ENCODE data around the gene DCXR. TPM values are rescaled to one million over a fixed set of nuclear protein-coding genes. Genes with fewer than 3 reads are reported as not detected.

Gene DCXR
- total and polyA plus RNA-seq, 10 of the 15 experiments (the other 5 are each of a cell fraction or from before 2014, with no cell fraction given), result 12.3 to 139 (median 88.9) TPM

GRCh38 chr17:82053556-82054263 lies 16.2 kb upstream of the DCXR start:
- intact Hi-C loops (cut with micrococcal nuclease; ENCODE audit: unreplicated experiment) (loop anchor here (5.0 kb wide), 1 partner anchor 44 kb away; the partner anchor contains the start of gene FASN), in situ Hi-C loops (cut with MboI) (no loop called here)
- no peak for DNase-seq (ENCODE audit: low read depth, low spot score)
- 90% methylated on average over 28 of the region's 28 CpGs for WGBS (ENCODE audit: insufficient coverage, insufficient replicate concordance, low lambda C conversion rate, missing lambda C conversion rate)
- Histone ChIP-seq H3K4me2 (ENCODE audit: control insufficient read depth, insufficient read depth) (peak overlapping the region; percentile 64; the same call in 1 of the 2 replicates), H2AFZ (ENCODE audit: control insufficient read depth, low read depth, low read length) (no peak overlapping the region), H3K79me2 (ENCODE audit: control insufficient read depth, insufficient read depth, low read length) (peaks cover 14% of the 10 kb centered on the region), H3K9ac (ENCODE audit: control insufficient read depth, insufficient read depth, low read length) (no peak overlapping the region), H3K27me3 (replicated peaks in 1 of 2; ENCODE audit: control insufficient read depth in 2 of 2, insufficient read depth in 2 of 2, low read length in 1 of 2) (no peaks in the 10 kb centered on the region), H3K4me1 (ENCODE audit: control insufficient read depth, insufficient read depth, low read length) (peaks cover 4% of the 10 kb centered on the region), H3K27ac (ENCODE audit: control insufficient read depth, insufficient read depth) (no peak overlapping the region), H3K4me3 (no peak overlapping the region), H3K9me3 (replicated peaks; ENCODE audit: control insufficient read depth, insufficient read depth, low read length) (no peaks in the 10 kb centered on the region), H3K36me3 (ENCODE audit: control insufficient read depth in 2 of 2, insufficient read depth in 2 of 2, low read length in 1 of 2) (peaks cover 0 to 17% of the 10 kb centered on the region in 2 experiments), H4K20me1 (ENCODE audit: control insufficient read depth, insufficient read depth) (no peaks in the 10 kb centered on the region)
- no peak for TF ChIP-seq MEF2A (IDR thresholded peaks at IDR 0.05; ENCODE audit: insufficient read depth, low read depth, low read length)
- TF ChIP-seq MYB (IDR thresholded peaks at IDR 0.05; ENCODE audit: borderline replicate concordance, low read depth, low read length), result no peak
- no peak for TF ChIP-seq CBFB (IDR thresholded peaks at IDR 0.05; ENCODE audit: low read depth)
- no peak for TF ChIP-seq CREB1 (IDR thresholded peaks at IDR 0.05; ENCODE audit: low read depth)
- TF ChIP-seq POLR2A (IDR thresholded peaks at IDR 0.05; ENCODE audit: low read depth, low read length), result peak; percentile 11; the same call in 1 of the 2 replicates
- ATAC-seq, result no peak
- ChIA-PET SMC1A (ENCODE audit: uncharacterized antibody, unreplicated experiment) (no interaction called here), RAD21 (ENCODE audit: unreplicated experiment) (no interaction called here), CTCF (no interaction called here), POLR2A (interaction anchor here (0.5 to 2.4 kb wide), 3 partner anchors 11 to 17 kb away, joined by 3 to 6 read pairs (median 3); partner anchors contain the start of gene DCXR)
- FAIRE-seq, result no peak
- no TSS peak for BruUV-seq (replicated peaks)

DNA sequence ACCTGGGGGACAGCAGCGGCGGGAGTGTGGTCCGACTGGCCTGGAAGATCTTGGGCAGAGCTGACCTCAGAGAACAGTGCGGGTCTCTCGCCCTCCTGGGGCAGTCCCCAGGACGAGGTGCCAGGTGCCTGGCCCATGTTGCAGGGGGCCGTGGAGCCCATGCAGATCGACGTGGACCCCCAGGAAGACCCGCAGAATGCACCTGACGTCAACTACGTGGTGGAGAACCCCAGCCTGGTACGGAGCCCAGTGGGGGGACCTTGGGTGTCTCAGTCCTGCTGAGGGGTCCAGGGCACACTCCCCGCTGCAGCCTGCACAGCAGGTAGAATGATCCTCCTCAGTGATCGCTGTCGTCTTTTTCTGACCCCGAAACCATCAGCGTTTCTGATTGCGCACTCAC lies 15.6 kb upstream of the DCXR start:
- no peak overlapping the region for H2AFZ ChIP-seq (ENCODE audit: control insufficient read depth, low read depth, low read length)
- no TSS peak for BruUV-seq (replicated peaks)
- 61% methylated on average over 16 of the region's 19 CpGs for WGBS (ENCODE audit: insufficient coverage, insufficient replicate concordance, low lambda C conversion rate, missing lambda C conversion rate)
- H3K27ac ChIP-seq (ENCODE audit: control insufficient read depth, insufficient read depth), result no peak overlapping the region
- H3K4me3 ChIP-seq, result peak overlapping the region; percentile 83; the same call in 1 of the 2 replicates
- SMC1A ChIA-PET (ENCODE audit: uncharacterized antibody, unreplicated experiment), result no interaction called here
- CTCF ChIA-PET, result no interaction called here
- no peaks in the 10 kb centered on the region for H4K20me1 ChIP-seq (ENCODE audit: control insufficient read depth, insufficient read depth)
- ATAC-seq, result no peak
- H3K79me2 ChIP-seq (ENCODE audit: control insufficient read depth, insufficient read depth, low read length), result peaks cover 14% of the 10 kb centered on the region
- H3K4me1 ChIP-seq (ENCODE audit: control insufficient read depth, insufficient read depth, low read length), result peaks cover 4% of the 10 kb centered on the region
- RAD21 ChIA-PET (ENCODE audit: unreplicated experiment), result no interaction called here
- no peak for FAIRE-seq
- POLR2A ChIA-PET, result interaction anchor here (0.5 kb wide), 1 partner anchor 17 kb away, joined by 3 read pairs; no protein-coding TSS in a partner anchor
- H3K36me3 ChIP-seq (ENCODE audit: control insufficient read depth in 2 of 2, insufficient read depth in 2 of 2, low read length in 1 of 2), result peaks cover 0 to 17% of the 10 kb centered on the region in 2 experiments
- in situ Hi-C loops (cut with MboI) (no loop called here), intact Hi-C loops (cut with micrococcal nuclease; ENCODE audit: unreplicated experiment) (loop anchor here (5.0 kb wide), 1 partner anchor 44 kb away; the partner anchor contains the start of gene FASN)
- no peaks in the 10 kb centered on the region for H3K27me3 ChIP-seq (replicated peaks in 1 of 2; ENCODE audit: control insufficient read depth in 2 of 2, insufficient read depth in 2 of 2, low read length in 1 of 2)
- H3K4me2 ChIP-seq (ENCODE audit: control insufficient read depth, insufficient read depth), result peak overlapping the region; percentile 64
- DNase-seq (ENCODE audit: low read depth, low spot score), result no peak
- H3K9ac ChIP-seq (ENCODE audit: control insufficient read depth, insufficient read depth, low read length), result peak overlapping the region; percentile 80; the same call in 1 of the 2 replicates
- no peaks in the 10 kb centered on the region for H3K9me3 ChIP-seq (replicated peaks; ENCODE audit: control insufficient read depth, insufficient read depth, low read length)
- TF ChIP-seq, protein P1, sequence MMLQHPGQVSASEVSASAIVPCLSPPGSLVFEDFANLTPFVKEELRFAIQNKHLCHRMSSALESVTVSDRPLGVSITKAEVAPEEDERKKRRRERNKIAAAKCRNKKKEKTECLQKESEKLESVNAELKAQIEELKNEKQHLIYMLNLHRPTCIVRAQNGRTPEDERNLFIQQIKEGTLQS (IDR thresholded peaks at IDR 0.05; ENCODE audit: borderline replicate concordance, extremely low read depth, low read depth, low read length), result no peak
- TF ChIP-seq TCF12 (IDR thresholded peaks at IDR 0.05; ENCODE audit: low read depth, low read length) (no peak), E4F1 (IDR thresholded peaks at IDR 0.05; ENCODE audit: borderline replicate concordance, partially characterized antibody) (no peak), FOS (IDR thresholded peaks at IDR 0.05; ENCODE audit: borderline replicate concordance, extremely low read depth, insufficient read length) (no peak), ZNF384 (IDR thresholded peaks at IDR 0.05; ENCODE audit: borderline replicate concordance, low read depth, low read length) (no peak), JUNB (IDR thresholded peaks at IDR 0.05) (no peak), NFXL1 (IDR thresholded peaks at IDR 0.05; ENCODE audit: borderline replicate concordance) (no peak), KLF5 (IDR thresholded peaks at IDR 0.05; ENCODE audit: partially characterized antibody) (no peak), POLR2A (IDR thresholded peaks at IDR 0.05; ENCODE audit: low read depth, low read length) (no peak)
